ENCODE data around the gene KCNJ6. TPM values are rescaled to one million over a fixed set of nuclear protein-coding genes. Genes with fewer than 3 reads are reported as not detected.

Gene KCNJ6
- total RNA-seq, 1 donor, result under 0.01 TPM

DNA sequence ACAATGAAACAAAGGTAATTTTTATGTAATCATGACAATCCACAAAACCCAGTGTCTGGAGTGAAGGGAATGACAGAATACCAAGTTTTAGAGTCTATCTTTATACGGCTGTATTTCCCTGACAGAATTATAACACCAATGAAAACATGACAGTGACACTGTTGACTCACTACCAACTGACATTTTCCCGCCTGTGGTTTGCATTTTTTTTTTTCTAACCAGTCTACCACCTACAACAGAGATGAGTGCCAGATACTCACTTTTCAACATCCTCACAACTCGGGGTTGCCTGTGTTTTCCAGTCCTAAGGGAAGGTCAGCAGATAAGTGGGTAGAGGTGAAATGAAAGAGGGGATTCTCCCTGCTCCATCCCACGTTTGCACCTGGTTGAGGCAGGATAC is 118.9 kb downstream of the KCNJ6 start:
- H3K4me1 ChIP-seq (ENCODE audit: insufficient read depth, low read length), result no peaks in the 10 kb centered on the region
- no peak overlapping the region for H3K4me3 ChIP-seq (ENCODE audit: low read length)
- no peaks in the 10 kb centered on the region for H3K9me3 ChIP-seq (ENCODE audit: low read depth, low read length)
- H3K27me3 ChIP-seq (ENCODE audit: insufficient read depth, low read length), result no peaks in the 10 kb centered on the region

GRCh38 chr21:37796011-37796410 is 120.2 kb downstream of the KCNJ6 start:
- H3K9me3 ChIP-seq (ENCODE audit: low read depth, low read length), result no peaks in the 10 kb centered on the region
- no peaks in the 10 kb centered on the region for H3K4me1 ChIP-seq (ENCODE audit: insufficient read depth, low read length)
- H3K4me3 ChIP-seq (ENCODE audit: low read length), result no peak overlapping the region

DNA sequence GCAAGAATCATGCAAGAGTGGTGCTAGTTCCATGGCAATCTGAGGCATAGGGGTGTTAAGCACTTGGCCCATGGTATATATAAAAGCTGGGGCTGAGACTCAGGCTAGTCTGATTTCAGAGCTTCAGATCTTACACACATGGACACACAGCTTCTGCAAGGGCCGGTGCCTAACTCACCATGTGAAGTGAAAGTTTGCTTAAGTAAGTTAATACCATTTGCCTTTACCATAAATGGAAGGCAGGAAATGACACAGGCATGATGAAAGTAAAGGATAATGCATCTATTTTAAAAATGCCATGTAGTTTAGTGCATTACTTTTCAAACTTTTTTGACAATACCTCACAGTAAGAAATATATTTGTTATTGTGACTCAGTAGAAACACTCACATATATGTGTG is 122.6 kb downstream of the KCNJ6 start:
- H3K4me3 ChIP-seq (ENCODE audit: low read length), result no peak overlapping the region
- H3K9me3 ChIP-seq (ENCODE audit: low read depth, low read length), result no peaks in the 10 kb centered on the region
- no peaks in the 10 kb centered on the region for H3K4me1 ChIP-seq (ENCODE audit: insufficient read depth, low read length)
- H3K27me3 ChIP-seq (ENCODE audit: insufficient read depth, low read length), result no peaks in the 10 kb centered on the region

More at GRCh38 chr21:37796011-37796410, 120.2 kb downstream of the KCNJ6 start:
- no peaks in the 10 kb centered on the region for H3K27me3 ChIP-seq (ENCODE audit: insufficient read depth, low read length)

DNA sequence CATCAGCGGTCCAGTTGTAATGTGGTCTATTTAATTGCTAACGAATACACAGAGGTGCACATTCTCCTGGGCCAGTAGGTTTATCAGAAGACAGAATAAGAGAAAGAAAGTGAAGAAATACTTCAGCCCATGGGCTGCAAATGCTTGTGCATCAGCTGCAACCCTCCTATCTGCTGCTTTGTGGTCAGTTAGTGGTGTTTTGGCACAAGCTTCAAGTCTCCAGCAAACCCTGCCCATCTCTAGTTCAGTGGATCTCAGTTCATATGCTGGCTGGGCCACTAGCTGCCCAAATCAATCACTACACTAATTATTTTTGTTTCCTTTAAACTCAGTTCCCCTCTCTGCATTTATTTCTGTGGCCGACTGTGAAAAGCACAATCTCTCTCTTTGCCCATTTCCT is 124.2 kb downstream of the KCNJ6 start:
- H3K4me3 ChIP-seq (ENCODE audit: low read length), result no peak overlapping the region
- H3K9me3 ChIP-seq (ENCODE audit: low read depth, low read length), result no peaks in the 10 kb centered on the region
- H3K4me1 ChIP-seq (ENCODE audit: insufficient read depth, low read length), result no peaks in the 10 kb centered on the region
- H3K27me3 ChIP-seq (ENCODE audit: insufficient read depth, low read length), result no peaks in the 10 kb centered on the region

DNA sequence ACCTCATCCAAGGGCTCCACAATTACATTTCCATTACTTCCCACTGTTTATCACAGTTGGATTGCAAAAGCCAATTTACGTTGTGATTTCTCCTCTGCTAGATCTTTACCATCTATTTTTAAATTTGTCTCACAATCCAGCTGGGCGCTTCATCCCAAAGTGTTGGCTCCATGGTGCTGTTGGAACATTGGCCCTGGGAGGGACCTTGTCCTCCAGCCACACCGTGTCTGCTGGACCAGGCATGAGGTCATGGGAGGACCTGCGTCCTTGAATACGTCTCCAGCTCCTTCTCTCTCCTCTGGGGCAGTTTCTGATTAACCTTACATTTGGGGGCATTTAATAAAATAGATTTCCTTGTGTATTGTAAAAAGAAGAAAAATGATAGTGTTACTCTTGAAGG is 125.4 kb downstream of the KCNJ6 start:
- H3K4me3 ChIP-seq (ENCODE audit: low read length), result no peak overlapping the region
- H3K4me1 ChIP-seq (ENCODE audit: insufficient read depth, low read length), result no peaks in the 10 kb centered on the region
- H3K9me3 ChIP-seq (ENCODE audit: low read depth, low read length), result no peaks in the 10 kb centered on the region
- H3K27me3 ChIP-seq (ENCODE audit: insufficient read depth, low read length), result no peaks in the 10 kb centered on the region

GRCh38 chr21:37788503-37788902 is 127.8 kb downstream of the KCNJ6 start:
- H3K27me3 ChIP-seq (ENCODE audit: insufficient read depth, low read length), result no peaks in the 10 kb centered on the region
- H3K9me3 ChIP-seq (ENCODE audit: low read depth, low read length), result no peaks in the 10 kb centered on the region
- no peaks in the 10 kb centered on the region for H3K4me1 ChIP-seq (ENCODE audit: insufficient read depth, low read length)
- H3K4me3 ChIP-seq (ENCODE audit: low read length), result no peak overlapping the region

GRCh38 chr21:37787456-37787855 is 128.8 kb downstream of the KCNJ6 start:
- Histone ChIP-seq H3K27me3 (ENCODE audit: insufficient read depth, low read length) (no peaks in the 10 kb centered on the region), H3K4me1 (ENCODE audit: insufficient read depth, low read length) (no peaks in the 10 kb centered on the region), H3K4me3 (ENCODE audit: low read length) (no peak overlapping the region), H3K9me3 (ENCODE audit: low read depth, low read length) (no peaks in the 10 kb centered on the region)

GRCh38 chr21:37784591-37785318 is 131.5 kb downstream of the KCNJ6 start:
- no peak overlapping the region for H3K4me3 ChIP-seq (ENCODE audit: low read length)
- H3K27me3 ChIP-seq (ENCODE audit: insufficient read depth, low read length), result no peaks in the 10 kb centered on the region
- no peaks in the 10 kb centered on the region for H3K9me3 ChIP-seq (ENCODE audit: low read depth, low read length)
- no peaks in the 10 kb centered on the region for H3K4me1 ChIP-seq (ENCODE audit: insufficient read depth, low read length)

DNA sequence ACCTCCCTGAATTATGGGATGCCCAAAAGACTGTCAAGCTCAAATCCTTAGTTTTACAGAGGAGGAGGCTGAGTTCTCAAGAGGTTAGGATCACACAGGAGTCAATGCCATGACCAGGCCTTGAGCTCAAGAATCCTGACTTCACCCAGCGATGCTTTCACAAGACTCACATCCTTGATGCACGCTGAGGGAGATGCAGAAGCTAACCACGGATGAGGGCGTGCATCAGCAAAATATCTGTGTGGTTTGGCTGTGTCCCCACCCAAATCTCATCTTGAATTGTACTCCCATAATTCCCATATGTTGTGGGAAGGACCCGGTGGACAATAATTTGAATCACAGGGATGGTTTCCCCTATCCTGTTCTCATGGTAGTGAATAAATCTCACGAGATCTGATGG is 133.2 kb downstream of the KCNJ6 start:
- no peaks in the 10 kb centered on the region for H3K9me3 ChIP-seq (ENCODE audit: low read depth, low read length)
- no peaks in the 10 kb centered on the region for H3K4me1 ChIP-seq (ENCODE audit: insufficient read depth, low read length)
- no peaks in the 10 kb centered on the region for H3K27me3 ChIP-seq (ENCODE audit: insufficient read depth, low read length)
- no peak overlapping the region for H3K4me3 ChIP-seq (ENCODE audit: low read length)

DNA sequence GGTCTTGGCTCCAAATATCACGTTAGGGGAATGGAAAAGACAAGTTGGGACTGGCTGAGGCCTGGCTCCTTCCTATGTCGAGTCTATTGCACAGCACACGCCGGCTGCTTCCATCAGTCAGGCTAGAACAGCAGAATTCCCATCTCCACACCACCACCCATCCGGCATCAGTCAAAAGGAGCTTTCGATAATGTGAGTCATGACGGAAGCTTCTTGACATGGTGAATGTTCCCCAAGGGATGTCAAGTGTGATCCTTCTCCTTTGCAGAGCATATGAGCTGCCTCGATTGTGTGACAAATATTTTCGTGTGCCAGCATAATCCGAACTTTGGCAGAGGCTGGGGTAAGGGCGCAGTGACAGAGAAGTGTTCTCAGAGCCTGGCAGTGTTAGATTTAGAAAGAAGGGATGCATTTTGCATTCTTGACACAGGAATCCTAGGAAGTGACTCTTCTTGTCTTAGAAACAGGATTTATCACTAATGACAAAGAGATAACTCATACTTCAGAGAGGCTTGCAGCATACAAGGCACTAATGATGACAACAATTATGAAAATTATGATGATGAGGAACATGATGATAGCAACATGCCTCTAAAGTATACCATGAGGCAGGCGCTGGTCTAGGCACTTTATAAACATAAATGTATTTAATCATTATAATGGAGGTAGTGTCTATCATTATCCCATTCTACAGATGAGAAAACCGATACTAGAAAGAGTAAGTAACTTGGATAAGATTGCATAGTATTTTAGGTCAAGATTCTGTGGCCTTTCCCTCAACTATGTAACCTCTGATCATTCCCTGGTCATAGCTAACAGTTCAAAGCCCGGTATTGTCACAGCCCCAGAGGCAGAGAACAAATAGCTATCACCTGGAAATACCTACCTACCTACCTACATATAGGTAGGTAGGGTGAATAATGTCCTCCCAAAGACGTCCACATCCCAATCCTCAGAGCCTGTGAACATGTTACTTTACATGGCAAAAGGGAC is 135.0 kb downstream of the KCNJ6 start:
- Histone ChIP-seq H3K27me3 (ENCODE audit: insufficient read depth, low read length) (no peaks in the 10 kb centered on the region), H3K4me3 (ENCODE audit: low read length) (no peak overlapping the region), H3K4me1 (ENCODE audit: insufficient read depth, low read length) (no peaks in the 10 kb centered on the region), H3K9me3 (ENCODE audit: low read depth, low read length) (no peaks in the 10 kb centered on the region)

GRCh38 chr21:37771181-37771580 is 145.1 kb downstream of the KCNJ6 start:
- Histone ChIP-seq H3K4me1 (ENCODE audit: insufficient read depth, low read length) (no peaks in the 10 kb centered on the region), H3K27me3 (ENCODE audit: insufficient read depth, low read length) (no peaks in the 10 kb centered on the region), H3K4me3 (ENCODE audit: low read length) (no peak overlapping the region), H3K9me3 (ENCODE audit: low read depth, low read length) (no peaks in the 10 kb centered on the region)

DNA sequence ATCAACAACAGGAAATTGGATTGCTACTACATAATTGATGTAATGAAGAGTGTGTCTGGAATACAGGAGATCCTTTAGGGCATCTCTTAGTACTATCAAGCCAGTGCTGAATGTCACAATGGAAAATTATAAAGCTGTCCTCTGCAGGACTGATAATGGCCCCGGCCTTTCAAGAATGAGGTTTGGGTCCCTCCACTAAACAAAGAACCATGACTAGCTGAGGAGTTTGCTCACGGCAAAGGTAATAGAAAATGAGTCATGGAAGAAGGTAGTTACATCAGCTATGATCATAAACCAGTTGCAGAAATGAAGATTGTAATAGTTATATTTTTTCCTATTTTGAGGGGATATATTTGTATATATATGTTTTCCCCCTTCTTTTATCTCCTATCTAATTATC is 145.8 kb downstream of the KCNJ6 start:
- Histone ChIP-seq H3K27me3 (ENCODE audit: insufficient read depth, low read length) (no peaks in the 10 kb centered on the region), H3K4me1 (ENCODE audit: insufficient read depth, low read length) (no peaks in the 10 kb centered on the region), H3K4me3 (ENCODE audit: low read length) (no peak overlapping the region), H3K9me3 (ENCODE audit: low read depth, low read length) (no peaks in the 10 kb centered on the region)

DNA sequence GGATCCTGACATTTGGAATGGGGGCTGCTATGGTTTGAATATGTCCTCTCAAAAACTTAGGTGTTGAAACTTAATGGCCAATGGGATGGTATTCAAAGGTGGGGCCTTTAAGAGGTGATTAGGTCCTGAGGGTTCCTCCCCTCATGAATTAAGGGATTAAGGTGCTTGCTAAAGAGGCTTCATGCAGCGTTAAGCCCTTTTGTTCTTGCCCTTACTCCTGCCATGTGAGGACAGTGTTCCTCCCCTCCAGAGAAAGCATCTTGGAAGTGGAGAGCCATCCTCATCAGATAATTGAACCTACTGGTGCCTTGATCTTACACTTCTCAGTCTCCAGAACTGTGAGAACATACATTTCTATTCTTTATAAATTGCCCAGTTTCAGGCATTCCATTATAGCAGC is 146.6 kb downstream of the KCNJ6 start:
- H3K27me3 ChIP-seq (ENCODE audit: insufficient read depth, low read length), result no peaks in the 10 kb centered on the region
- H3K9me3 ChIP-seq (ENCODE audit: low read depth, low read length), result no peaks in the 10 kb centered on the region
- H3K4me1 ChIP-seq (ENCODE audit: insufficient read depth, low read length), result no peaks in the 10 kb centered on the region
- no peak overlapping the region for H3K4me3 ChIP-seq (ENCODE audit: low read length)

GRCh38 chr21:37767984-37768383 is 148.3 kb downstream of the KCNJ6 start:
- H3K27me3 ChIP-seq (ENCODE audit: insufficient read depth, low read length), result no peaks in the 10 kb centered on the region
- no peaks in the 10 kb centered on the region for H3K4me1 ChIP-seq (ENCODE audit: insufficient read depth, low read length)
- H3K9me3 ChIP-seq (ENCODE audit: low read depth, low read length), result no peaks in the 10 kb centered on the region

DNA sequence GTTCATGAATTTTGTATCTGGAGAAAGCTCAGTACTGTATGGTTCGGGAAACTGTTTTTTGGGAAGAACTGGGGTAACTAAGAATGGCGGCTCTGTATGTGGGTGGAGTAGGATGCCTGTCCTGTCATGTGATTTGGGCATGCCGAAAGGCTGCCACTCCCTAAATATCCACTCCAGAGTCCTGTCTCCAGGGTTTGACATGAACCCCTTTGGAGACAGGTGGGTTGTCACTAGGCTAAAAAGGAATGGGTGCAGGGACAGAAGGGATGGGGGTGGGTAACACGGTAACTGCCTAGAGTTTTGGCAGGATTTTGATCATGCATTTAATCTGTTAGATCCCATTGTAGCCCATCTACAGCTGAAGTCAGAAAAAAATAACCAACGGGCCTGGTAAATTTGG is 150.1 kb downstream of the KCNJ6 start:
- no peaks in the 10 kb centered on the region for H3K9me3 ChIP-seq (ENCODE audit: low read depth, low read length)
- no peaks in the 10 kb centered on the region for H3K27me3 ChIP-seq (ENCODE audit: insufficient read depth, low read length)
- no peaks in the 10 kb centered on the region for H3K4me1 ChIP-seq (ENCODE audit: insufficient read depth, low read length)
- H3K4me3 ChIP-seq (ENCODE audit: low read length), result no peak overlapping the region

More at GRCh38 chr21:37767984-37768383, 148.3 kb downstream of the KCNJ6 start:
- H3K4me3 ChIP-seq (ENCODE audit: low read length), result no peak overlapping the region
